NK-92 treated with Interleukin-12 subunit alpha and Interleukin-12 subunit beta, amount 100 ng/mL, for 24 hours (cell line): ENCODE results near the gene ABLIM3.

Experiments used
- DNase-seq: peaks from one replicate; lab custom pipeline; 2025; lab: John Stamatoyannopoulos, UW

ABLIM3 gene

GRCh38 chr5:149309354-149309753 is 168.1 kb downstream of the ABLIM3 start:
- DNase-seq = no peak
